Activated T-helper 17 cell treated with anti-CD3 and anti-CD28 coated beads, Interleukin-2, amount 50 U/mL, for 72 hours (primary cell): ENCODE measurements around the gene KRT79. TPM values are rescaled to one million over a fixed set of nuclear protein-coding genes. Genes with fewer than 3 reads are reported as not detected.

Source experiments
- ATAC-seq: fragments of 150-1000 bp; cut with Tn5 transposase; replicated peaks from 2 replicates; pipeline ENCODE4 v1.10.0; 2021; ENCODE audit warnings: mild to moderate bottlenecking, moderate library complexity
- H3K27ac Mint-ChIP-seq: one replicate; pipeline ENCODE4 v1.8.0; 2022; ENCODE audit warnings: mixed read lengths
- H3K27me3 Mint-ChIP-seq: one replicate; pipeline ENCODE4 v1.8.0; 2022; ENCODE audit warnings: mixed read lengths
- H3K36me3 Mint-ChIP-seq: one replicate; pipeline ENCODE4 v1.8.0; 2022; ENCODE audit warnings: low read depth, mild to moderate bottlenecking, mixed read lengths
- H3K4me1 Mint-ChIP-seq: one replicate; pipeline ENCODE4 v1.8.0; 2022; ENCODE audit warnings: mixed read lengths
- H3K4me3 Mint-ChIP-seq: one replicate; pipeline ENCODE4 v1.8.0; 2022; ENCODE audit warnings: mild to moderate bottlenecking, mixed read lengths
- H3K9me3 Mint-ChIP-seq: one replicate; pipeline ENCODE4 v1.8.0; 2022; ENCODE audit warnings: mixed read lengths
- total RNA-seq, 2 donors: library from RNA; stranded (reverse); gene quantifications; one replicate each; pipeline ENCODE4 v1.2.3, GENCODE V29; 2022

KRT79 gene
- total RNA-seq, 2 donors from 2014 or later = 0.82 TPM; not detected in 1

DNA sequence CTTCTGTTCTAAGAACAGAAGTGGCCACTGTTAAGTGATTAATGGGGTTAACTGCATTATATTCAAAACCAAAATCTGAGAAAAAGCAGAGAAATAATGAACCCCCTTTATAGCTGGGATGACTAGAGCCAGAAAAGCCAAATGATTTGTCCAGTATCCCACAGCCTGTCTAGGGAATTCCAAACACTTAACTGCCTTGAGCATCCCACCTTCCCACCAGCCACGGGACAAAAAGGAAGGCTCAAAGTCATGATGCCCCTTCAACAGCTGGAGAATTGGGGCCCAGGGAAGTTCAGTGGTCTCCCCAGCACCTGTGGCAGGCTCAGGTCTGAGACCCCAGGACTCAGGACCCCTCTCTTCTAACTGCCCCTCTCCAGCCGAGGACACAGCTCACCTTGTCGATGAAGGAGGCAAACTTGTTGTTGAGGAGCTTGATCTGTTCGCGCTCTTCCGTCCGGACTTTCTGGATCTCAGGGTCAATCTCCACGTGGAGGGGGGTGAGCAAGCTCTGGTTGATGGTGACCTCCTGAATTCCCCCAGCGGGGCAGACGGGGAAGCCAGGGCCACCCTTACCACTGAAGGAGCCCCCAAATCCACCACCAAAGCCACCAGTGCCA is 20.8 kb downstream of the KRT79 start:
- H3K9me3 Mint-ChIP-seq = no peaks in the 10 kb centered on the region
- H3K4me1 Mint-ChIP-seq = no peaks in the 10 kb centered on the region
- no peak for ATAC-seq
- peaks cover 12% of the 10 kb centered on the region for H3K27me3 Mint-ChIP-seq
- no peak overlapping the region for H3K4me3 Mint-ChIP-seq
- no peak overlapping the region for H3K27ac Mint-ChIP-seq
- no peaks in the 10 kb centered on the region for H3K36me3 Mint-ChIP-seq

DNA sequence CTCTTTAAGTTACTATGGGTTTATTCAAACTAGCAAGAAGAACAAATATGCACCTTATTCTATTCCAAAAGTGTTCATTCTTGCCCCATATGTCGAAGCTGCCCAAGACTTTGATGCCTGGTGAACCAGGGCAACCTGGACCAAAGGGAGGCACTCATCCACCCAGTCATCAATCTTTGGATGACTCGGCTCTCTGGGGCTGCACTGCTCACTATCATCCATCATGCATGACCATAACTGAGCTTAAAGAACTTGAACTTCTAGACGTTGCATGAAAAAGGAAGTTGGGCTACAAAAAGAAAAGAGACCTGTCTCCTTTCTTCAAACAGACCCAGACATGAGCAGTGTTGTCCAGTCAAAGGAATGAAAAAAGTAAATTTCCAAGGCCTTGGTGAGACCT is 21.4 kb downstream of the KRT79 start:
- ATAC-seq = no peak
- no peaks in the 10 kb centered on the region for H3K4me1 Mint-ChIP-seq
- no peak overlapping the region for H3K27ac Mint-ChIP-seq
- H3K9me3 Mint-ChIP-seq = no peaks in the 10 kb centered on the region
- no peak overlapping the region for H3K4me3 Mint-ChIP-seq
- peaks cover 10% of the 10 kb centered on the region for H3K27me3 Mint-ChIP-seq
- H3K36me3 Mint-ChIP-seq = no peaks in the 10 kb centered on the region

DNA sequence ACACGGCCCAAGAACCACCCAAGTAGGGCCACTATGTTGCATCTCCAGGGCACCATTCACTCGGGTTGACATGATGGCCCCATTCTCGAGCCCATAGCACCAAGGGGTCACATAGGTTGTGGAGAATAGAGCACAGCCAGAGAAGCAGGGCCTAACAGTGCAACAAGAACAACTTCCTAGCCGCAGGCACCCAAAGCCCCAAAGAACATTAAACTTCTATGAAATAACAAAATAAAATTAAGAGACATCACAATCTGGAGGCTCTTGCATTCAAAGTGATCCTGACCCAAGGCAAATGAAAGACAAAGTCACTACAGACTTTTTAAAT is 22.1 kb downstream of the KRT79 start:
- Mint-ChIP-seq H3K27ac (no peak overlapping the region), H3K4me3 (no peak overlapping the region), H3K4me1 (no peaks in the 10 kb centered on the region)

DNA sequence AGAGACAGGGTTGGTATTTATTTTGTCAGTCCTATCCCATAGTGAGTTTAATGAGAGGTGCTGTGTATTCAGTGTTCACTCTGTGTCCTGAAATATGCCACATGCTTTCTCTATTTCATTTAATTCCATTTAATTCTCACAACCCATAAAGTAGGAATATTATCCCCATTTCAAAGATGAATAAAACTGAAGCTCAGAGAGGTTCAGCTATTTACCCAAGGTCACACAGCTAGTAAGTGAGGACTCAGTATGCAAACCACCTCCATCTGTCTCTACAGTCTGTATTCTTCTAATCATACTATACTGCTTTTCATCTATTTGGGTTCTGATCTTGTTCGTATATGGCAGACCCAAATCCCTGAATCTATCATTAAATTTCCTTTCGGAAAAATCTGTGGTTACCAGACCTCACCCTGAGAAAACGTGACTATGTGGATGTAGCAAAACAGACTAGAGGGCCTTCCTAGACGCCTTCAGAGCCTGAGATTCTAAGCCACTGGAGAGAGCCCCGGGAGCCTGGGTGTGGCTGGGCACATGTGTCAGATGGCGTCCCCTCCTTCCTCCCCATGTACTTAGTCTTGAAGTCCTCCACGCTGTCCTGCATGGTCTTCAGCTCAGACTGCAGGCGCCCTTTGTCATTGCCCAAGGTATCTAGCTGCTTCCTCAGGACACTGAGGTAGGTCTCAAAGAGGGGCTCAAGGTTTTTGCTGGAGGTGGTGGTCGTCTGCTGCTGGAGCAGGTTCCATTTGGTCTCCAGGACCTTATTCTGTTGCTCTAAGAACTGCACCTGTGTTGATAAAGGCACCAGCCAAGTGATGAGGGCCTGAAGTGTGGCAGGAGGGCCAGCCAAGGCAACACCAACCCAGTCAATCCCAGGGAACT is 22.7 kb downstream of the KRT79 start:
- H3K36me3 Mint-ChIP-seq = no peaks in the 10 kb centered on the region
- no peaks in the 10 kb centered on the region for H3K4me1 Mint-ChIP-seq
- no peaks in the 10 kb centered on the region for H3K9me3 Mint-ChIP-seq
- H3K27me3 Mint-ChIP-seq = peaks cover 9% of the 10 kb centered on the region
- no peak for ATAC-seq
- no peak overlapping the region for H3K4me3 Mint-ChIP-seq
- no peak overlapping the region for H3K27ac Mint-ChIP-seq

More for the DNA sequence above, 22.1 kb downstream of the KRT79 start:
- no peaks in the 10 kb centered on the region for H3K36me3 Mint-ChIP-seq
- no peak for ATAC-seq
- H3K9me3 Mint-ChIP-seq = no peaks in the 10 kb centered on the region
- H3K27me3 Mint-ChIP-seq = peaks cover 9% of the 10 kb centered on the region

DNA sequence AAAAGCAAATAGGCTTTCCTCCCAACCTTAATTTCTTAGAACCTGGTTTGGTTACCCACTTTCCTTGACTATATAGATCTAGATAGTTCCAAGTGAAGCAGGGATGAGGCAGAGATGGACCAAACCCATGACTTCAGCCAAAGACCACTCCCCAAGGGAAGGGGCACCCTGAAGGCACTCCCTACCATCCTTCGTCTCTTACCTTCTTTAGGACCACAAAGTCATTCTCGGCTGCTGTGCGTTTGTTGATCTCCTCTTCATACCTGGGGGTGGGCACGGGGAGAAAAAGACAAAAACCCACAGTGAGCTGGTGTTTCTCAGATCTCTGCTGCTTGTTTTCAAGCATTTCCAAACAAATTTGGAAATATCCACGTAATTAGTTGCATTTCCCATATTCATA is 23.6 kb downstream of the KRT79 start:
- H3K9me3 Mint-ChIP-seq = no peaks in the 10 kb centered on the region
- no peak for ATAC-seq
- no peak overlapping the region for H3K27ac Mint-ChIP-seq
- H3K4me3 Mint-ChIP-seq = no peak overlapping the region
- peaks cover 9% of the 10 kb centered on the region for H3K27me3 Mint-ChIP-seq
- no peaks in the 10 kb centered on the region for H3K4me1 Mint-ChIP-seq
- H3K36me3 Mint-ChIP-seq = no peaks in the 10 kb centered on the region

DNA sequence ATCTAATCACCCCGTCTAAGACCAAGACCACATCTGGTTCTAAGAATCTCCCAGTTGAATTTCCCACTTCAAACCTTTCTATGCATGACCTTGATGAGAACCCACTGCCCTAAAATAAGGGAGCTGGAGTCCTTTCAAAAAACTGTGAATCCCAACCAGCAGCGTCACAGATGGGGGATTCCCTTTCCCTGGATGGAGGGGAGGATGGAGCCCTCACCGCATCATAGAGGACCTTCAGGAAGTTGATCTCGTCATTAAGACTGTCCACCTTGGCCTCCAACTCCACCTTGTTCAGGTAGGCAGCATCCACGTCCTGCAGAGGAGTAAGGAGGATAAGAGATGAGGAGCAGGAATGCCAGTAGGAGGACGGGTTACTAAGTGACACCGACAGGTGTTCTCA is 24.9 kb downstream of the KRT79 start:
- Mint-ChIP-seq H3K27ac (no peak overlapping the region), H3K27me3 (peaks cover 6% of the 10 kb centered on the region), H3K4me3 (no peak overlapping the region), H3K9me3 (no peaks in the 10 kb centered on the region), H3K36me3 (no peaks in the 10 kb centered on the region), H3K4me1 (no peaks in the 10 kb centered on the region)
- no peak for ATAC-seq

DNA sequence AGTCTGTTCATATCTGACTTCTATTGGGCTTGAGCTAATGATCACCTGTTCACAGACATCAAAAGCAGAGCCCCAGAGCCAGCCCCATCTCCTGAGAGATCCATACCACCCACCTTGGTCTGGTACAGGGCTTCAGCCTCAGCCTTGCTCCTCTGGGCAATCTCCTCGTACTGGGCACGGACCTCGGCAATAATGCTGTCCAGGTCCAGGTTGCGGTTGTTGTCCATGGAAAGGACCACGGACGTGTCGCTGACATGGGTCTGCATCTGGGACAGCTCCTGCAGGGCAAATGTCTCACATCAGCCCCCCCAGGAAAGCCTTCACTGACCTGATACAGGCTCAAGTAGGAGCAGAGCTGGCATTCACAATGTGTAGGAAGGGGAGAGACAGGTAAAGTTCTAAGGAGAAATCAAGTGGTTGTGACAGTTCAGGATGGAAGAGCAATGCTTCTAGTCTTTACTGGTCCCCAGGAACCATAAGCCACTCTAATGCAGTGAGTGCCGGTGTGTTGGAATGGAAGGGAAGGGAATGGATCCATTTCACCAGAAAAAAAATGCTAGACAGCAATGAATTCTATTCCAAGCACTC is 25.4 kb downstream of the KRT79 start:
- no peak for ATAC-seq

DNA sequence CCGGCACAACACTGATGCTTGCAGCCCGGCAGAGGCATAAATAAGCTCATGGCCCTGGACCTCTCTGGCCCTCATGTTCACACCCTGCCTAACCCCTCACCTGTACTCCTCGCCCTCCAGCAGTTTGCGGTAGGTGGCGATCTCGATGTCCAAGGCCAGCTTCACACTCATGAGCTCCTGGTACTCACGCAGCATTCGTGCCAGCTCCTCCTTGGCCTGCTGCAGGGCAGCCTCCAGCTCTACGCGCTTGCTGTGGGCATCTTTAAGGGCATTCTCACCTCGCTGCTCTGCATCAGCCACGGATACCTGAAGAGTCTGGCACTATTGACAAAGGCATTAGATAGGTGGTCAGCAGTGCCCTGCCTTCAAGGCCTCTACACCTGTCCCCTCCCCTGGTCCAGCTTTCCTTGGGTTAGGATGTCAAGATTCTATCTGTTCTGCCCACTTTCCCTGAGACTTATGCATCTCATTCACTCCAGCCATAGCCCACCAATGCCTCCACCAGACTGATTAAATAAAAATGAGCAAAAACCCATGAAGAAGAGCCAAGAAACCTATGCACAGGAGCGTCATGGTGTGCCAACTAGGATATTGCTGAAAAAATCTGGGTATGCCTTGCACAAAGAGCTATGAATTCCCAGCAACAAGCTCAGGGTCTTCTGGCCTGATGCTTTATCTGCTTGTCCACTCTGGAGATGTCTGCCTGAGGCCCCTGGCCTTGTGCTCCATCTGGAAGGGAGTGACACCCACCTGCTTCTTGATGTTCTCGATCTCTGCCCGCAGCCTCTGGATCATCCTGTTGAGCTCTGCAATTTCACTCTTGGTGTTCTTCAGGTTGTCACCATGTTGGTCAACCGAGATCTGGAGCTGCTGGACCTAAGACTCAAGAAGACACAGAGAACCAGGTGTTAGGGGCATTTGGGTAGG is 26.3 kb downstream of the KRT79 start:
- ATAC-seq = no peak
- Mint-ChIP-seq H3K4me1 (no peaks in the 10 kb centered on the region), H3K27me3 (peaks cover 5% of the 10 kb centered on the region), H3K9me3 (no peaks in the 10 kb centered on the region), H3K4me3 (no peak overlapping the region), H3K36me3 (no peaks in the 10 kb centered on the region), H3K27ac (no peak overlapping the region)

More for the DNA sequence above, 25.4 kb downstream of the KRT79 start:
- no peak overlapping the region for H3K4me3 Mint-ChIP-seq
- H3K9me3 Mint-ChIP-seq = no peaks in the 10 kb centered on the region
- H3K27ac Mint-ChIP-seq = no peak overlapping the region
- H3K4me1 Mint-ChIP-seq = no peaks in the 10 kb centered on the region
- peaks cover 5% of the 10 kb centered on the region for H3K27me3 Mint-ChIP-seq
- H3K36me3 Mint-ChIP-seq = no peaks in the 10 kb centered on the region

DNA sequence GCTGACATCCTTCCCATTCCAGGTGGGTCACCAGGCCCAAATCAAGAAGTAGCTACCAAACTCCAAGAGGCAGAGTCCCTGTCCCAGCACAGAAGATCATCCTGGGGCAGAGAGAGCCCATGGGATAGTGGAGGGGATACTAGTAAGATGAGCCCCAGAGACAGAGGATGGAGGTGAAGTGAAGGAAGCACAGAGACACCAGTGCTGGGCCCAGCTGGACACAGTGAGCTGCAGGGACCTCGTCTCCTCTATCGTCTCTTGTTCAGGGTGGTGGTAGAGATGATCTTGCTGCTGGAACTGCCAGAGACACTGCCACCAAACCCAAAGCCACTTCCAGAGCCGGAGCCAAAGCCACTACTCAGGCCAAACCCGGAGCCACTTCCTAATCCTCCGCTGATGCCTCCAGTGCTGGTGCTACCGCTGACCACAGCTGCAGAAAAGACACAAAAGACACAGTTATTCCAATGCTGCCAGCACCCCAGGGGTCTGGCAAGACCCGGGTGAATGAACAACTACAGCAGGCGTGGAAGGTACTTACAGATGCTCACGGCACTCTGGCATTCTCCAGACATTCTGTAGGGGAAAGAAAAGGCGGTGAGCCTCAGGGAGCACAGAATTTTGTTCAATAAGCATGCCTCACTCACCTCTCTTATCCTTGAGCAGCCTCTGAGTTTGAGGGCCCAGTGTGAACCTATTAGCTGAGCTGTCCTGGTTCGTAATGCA is 27.1 kb downstream of the KRT79 start:
- peaks cover 5% of the 10 kb centered on the region for H3K27me3 Mint-ChIP-seq
- H3K4me3 Mint-ChIP-seq = no peak overlapping the region
- no peak overlapping the region for H3K27ac Mint-ChIP-seq
- ATAC-seq = no peak
- no peaks in the 10 kb centered on the region for H3K9me3 Mint-ChIP-seq
- H3K4me1 Mint-ChIP-seq = no peaks in the 10 kb centered on the region
- H3K36me3 Mint-ChIP-seq = no peaks in the 10 kb centered on the region

DNA sequence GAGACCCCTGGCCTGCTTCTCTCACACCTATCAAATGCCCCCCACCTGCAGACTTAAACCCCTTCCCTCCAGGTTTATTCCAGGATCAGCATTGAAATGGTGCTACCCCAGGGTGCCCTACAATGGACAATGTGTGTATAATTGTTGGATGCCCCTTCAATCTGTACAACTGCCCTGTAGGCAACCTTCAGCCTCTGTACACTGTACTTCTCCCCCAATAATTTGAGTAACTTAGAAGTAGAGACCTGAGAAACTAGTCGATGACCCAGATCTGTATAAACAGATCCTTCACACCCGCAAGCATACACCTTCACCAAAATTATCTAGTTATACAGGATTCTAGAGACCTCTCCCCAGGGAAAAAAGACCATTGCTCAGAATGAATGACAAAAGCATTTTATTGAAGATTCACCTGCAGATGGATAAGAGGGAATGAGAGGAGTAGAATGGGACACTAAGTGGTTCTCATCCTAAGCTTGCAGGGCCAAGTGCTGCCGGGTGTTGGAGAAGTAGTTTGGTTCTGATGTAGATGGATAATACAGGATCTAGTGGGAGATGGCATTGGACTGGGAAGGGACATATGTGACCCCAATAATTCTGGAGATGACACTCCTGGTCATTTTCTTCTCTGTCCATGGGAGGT is 27.8 kb downstream of the KRT79 start:
- H3K36me3 Mint-ChIP-seq = no peaks in the 10 kb centered on the region
- no peaks in the 10 kb centered on the region for H3K4me1 Mint-ChIP-seq
- no peaks in the 10 kb centered on the region for H3K9me3 Mint-ChIP-seq
- no peak overlapping the region for H3K4me3 Mint-ChIP-seq
- H3K27me3 Mint-ChIP-seq = peaks cover 5% of the 10 kb centered on the region
- no peak overlapping the region for H3K27ac Mint-ChIP-seq
- ATAC-seq = no peak

DNA sequence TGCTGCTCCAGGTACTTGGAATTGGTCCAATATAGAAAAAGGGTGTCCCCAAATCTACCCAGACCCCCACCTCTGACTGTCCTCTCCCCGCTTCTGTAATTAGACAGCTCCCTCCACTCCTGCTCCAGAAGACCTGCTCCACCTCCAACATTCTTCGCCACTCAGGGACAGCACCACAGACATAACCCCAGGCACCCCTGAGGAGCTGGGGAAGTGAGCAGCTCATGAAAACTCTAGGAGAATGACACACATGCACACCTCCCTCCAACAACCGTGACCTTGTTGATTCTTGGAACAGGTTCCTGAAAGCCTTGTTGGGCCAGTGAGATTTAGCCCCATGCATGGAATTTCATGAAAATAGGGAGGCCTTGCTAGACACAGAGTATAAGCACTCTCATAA is 28.4 kb downstream of the KRT79 start:
- H3K4me1 Mint-ChIP-seq = no peaks in the 10 kb centered on the region
- no peaks in the 10 kb centered on the region for H3K9me3 Mint-ChIP-seq
- no peak overlapping the region for H3K4me3 Mint-ChIP-seq
- no peaks in the 10 kb centered on the region for H3K36me3 Mint-ChIP-seq
- peaks cover 5% of the 10 kb centered on the region for H3K27me3 Mint-ChIP-seq
- no peak for ATAC-seq
- H3K27ac Mint-ChIP-seq = no peak overlapping the region

DNA sequence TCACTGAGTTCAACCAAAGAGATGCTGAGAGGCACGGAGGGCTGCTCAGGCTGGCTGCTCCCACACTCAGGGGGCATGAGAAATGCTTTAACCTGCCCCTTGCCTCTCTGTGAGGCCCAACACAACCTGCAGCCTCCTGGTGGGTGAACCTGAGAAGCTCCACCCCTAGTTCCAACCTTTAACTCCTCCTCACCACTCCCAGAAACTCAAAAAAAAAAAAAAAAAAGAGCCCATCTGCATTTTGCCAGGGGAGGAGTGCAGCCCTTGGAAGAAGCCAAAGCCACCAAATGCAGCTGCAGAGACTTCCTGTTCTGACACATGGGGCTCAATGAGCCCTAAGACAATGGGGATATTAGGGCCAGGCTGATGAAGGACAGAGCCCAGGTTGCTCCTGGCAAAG is 29.1 kb downstream of the KRT79 start:
- H3K4me3 Mint-ChIP-seq = no peak overlapping the region
- no peaks in the 10 kb centered on the region for H3K9me3 Mint-ChIP-seq
- H3K27me3 Mint-ChIP-seq = peaks cover 5% of the 10 kb centered on the region
- no peaks in the 10 kb centered on the region for H3K36me3 Mint-ChIP-seq
- no peaks in the 10 kb centered on the region for H3K4me1 Mint-ChIP-seq
- ATAC-seq = no peak
- no peak overlapping the region for H3K27ac Mint-ChIP-seq

DNA sequence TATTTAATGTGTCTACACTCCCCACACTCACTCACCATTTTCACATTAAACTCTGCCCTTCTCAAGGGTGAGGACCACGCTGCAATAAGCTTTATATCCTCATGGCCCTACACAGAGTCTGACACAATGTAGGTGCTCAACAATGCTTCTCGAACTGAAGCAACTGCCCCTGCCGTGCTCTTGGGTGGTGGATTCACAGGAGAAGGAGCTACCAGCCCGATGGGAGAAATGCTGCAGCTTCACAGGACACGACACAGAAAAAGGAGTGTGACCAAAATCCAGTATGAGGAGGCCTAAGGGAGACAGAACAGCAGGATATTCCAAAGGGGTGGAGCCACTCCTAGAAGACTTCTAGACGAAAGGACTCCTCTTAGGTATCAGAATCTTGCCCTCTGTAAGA is 31.7 kb downstream of the KRT79 start:
- no peaks in the 10 kb centered on the region for H3K4me1 Mint-ChIP-seq
- ATAC-seq = no peak
- peaks cover 3% of the 10 kb centered on the region for H3K27me3 Mint-ChIP-seq
- no peaks in the 10 kb centered on the region for H3K9me3 Mint-ChIP-seq
- H3K36me3 Mint-ChIP-seq = no peaks in the 10 kb centered on the region
- H3K4me3 Mint-ChIP-seq = no peak overlapping the region
- H3K27ac Mint-ChIP-seq = no peak overlapping the region
